ENCODE measurements around the gene ARHGAP44. TPM values are rescaled to one million over a fixed set of nuclear protein-coding genes. Genes with fewer than 3 reads are reported as not detected.
A peak's percentile ranks its signal among the peaks of the same experiment; 100 is the strongest.

The ARHGAP44 gene
- total RNA-seq, 1 donor from 2014 or later = 9.9 TPM

- DNase-seq (peak; percentile 90), ATAC-seq (peak; percentile 92)
- intact Hi-C loops (cut with micrococcal nuclease) = loop anchor here (10.0 kb wide), 1 partner anchor 818 kb away; no protein-coding TSS in a partner anchor
These were observed 213.6 kb downstream of the ARHGAP44 start for GRCh38 chr17:13002761-13003453.

GRCh38 chr17:13003454-13003851 is 214.2 kb downstream of the ARHGAP44 start:
- intact Hi-C loops (cut with micrococcal nuclease) = loop anchor here (10.0 kb wide), 1 partner anchor 819 kb away; no protein-coding TSS in a partner anchor
- ATAC-seq (peak; percentile 43), DNase-seq (no peak)

GRCh38 chr17:13003927-13004326 is 214.6 kb downstream of the ARHGAP44 start:
- intact Hi-C loops (cut with micrococcal nuclease) = loop anchor here (10.0 kb wide), 1 partner anchor 819 kb away; no protein-coding TSS in a partner anchor
- ATAC-seq (no peak), DNase-seq (no peak)

GRCh38 chr17:13004336-13004735 is 215.0 kb downstream of the ARHGAP44 start:
- no peak for DNase-seq
- ATAC-seq = no peak
- intact Hi-C loops (cut with micrococcal nuclease) = loop anchor here (10.0 kb wide), 1 partner anchor 820 kb away; no protein-coding TSS in a partner anchor

GRCh38 chr17:13005530-13005929 is 216.2 kb downstream of the ARHGAP44 start:
- DNase-seq = no peak

GRCh38 chr17:13008461-13008860 is 219.2 kb downstream of the ARHGAP44 start:
- DNase-seq (no peak), ATAC-seq (no peak)
- intact Hi-C loops (cut with micrococcal nuclease) = loop anchor here (10.0 kb wide), 1 partner anchor 824 kb away; no protein-coding TSS in a partner anchor

More at GRCh38 chr17:13005530-13005929, 216.2 kb downstream of the ARHGAP44 start:
- no peak for ATAC-seq
- intact Hi-C loops (cut with micrococcal nuclease) = loop anchor here (10.0 kb wide), 1 partner anchor 821 kb away; no protein-coding TSS in a partner anchor

- DNase-seq (no peak), ATAC-seq (no peak)
- intact Hi-C loops (cut with micrococcal nuclease) = no loop called here
These were observed 221.7 kb downstream of the ARHGAP44 start for GRCh38 chr17:13010959-13011358.

- ATAC-seq (no peak), DNase-seq (no peak)
- intact Hi-C loops (cut with micrococcal nuclease) = no loop called here
These were observed 225.5 kb downstream of the ARHGAP44 start for GRCh38 chr17:13014801-13015200.

GRCh38 chr17:13016881-13017654 is 227.8 kb downstream of the ARHGAP44 start:
- intact Hi-C loops (cut with micrococcal nuclease) = no loop called here
- ATAC-seq (peak; percentile 23), DNase-seq (peak; percentile 38)

GRCh38 chr17:13017655-13018459 is 228.6 kb downstream of the ARHGAP44 start, which contains the start of gene ELAC2:
ELAC2 (minus strand) TSS chr17:13018027; CDS start chr17:13017947, 80 bp downstream.
- ATAC-seq (peak; percentile 99), DNase-seq (peak; percentile 97)
- intact Hi-C loops (cut with micrococcal nuclease) = no loop called here

GRCh38 chr17:13024016-13024415 is 234.7 kb downstream of the ARHGAP44 start:
- intact Hi-C loops (cut with micrococcal nuclease) = no loop called here
- DNase-seq (no peak), ATAC-seq (peak; percentile 23)

- intact Hi-C loops (cut with micrococcal nuclease) = no loop called here
- peak; percentile 74 for DNase-seq
- peak; percentile 93 for ATAC-seq
These were observed 235.4 kb downstream of the ARHGAP44 start for GRCh38 chr17:13024526-13025257.

- intact Hi-C loops (cut with micrococcal nuclease) = no loop called here
- no peak for ATAC-seq
- no peak for DNase-seq
These were observed 235.9 kb downstream of the ARHGAP44 start for GRCh38 chr17:13025258-13025627.

GRCh38 chr17:13025687-13026086 is 236.4 kb downstream of the ARHGAP44 start:
- no peak for DNase-seq
- intact Hi-C loops (cut with micrococcal nuclease) = no loop called here
- no peak for ATAC-seq

- DNase-seq = no peak
- intact Hi-C loops (cut with micrococcal nuclease) = no loop called here
- no peak for ATAC-seq
These were observed 237.9 kb downstream of the ARHGAP44 start for GRCh38 chr17:13027246-13027645.

GRCh38 chr17:13029340-13029739 is 240.0 kb downstream of the ARHGAP44 start:
- DNase-seq = no peak
- ATAC-seq = no peak
- intact Hi-C loops (cut with micrococcal nuclease) = no loop called here

- intact Hi-C loops (cut with micrococcal nuclease) = no loop called here
- DNase-seq (no peak), ATAC-seq (no peak)
These were observed 240.8 kb downstream of the ARHGAP44 start for GRCh38 chr17:13030056-13030455.

GRCh38 chr17:13030459-13031300 is 241.4 kb downstream of the ARHGAP44 start:
- ATAC-seq = peak; percentile 70
- DNase-seq = no peak
- intact Hi-C loops (cut with micrococcal nuclease) = no loop called here
